Peyer's patch (tissue), 4 donors: Measurements from ENCODE around the gene CADM1. TPM values are rescaled to one million over a fixed set of nuclear protein-coding genes. Genes with fewer than 3 reads are reported as not detected.

Experiments used
- DNase-seq, 3 donors: peaks; one replicate each; pipeline ENCODE4 v3.0.0-alpha.2; 2017 to 2019
- H3K27ac ChIP-seq, 4 donors: fragments of 200-600 bp; sonication (generic); one replicate each; pipeline ENCODE4 v1.5.1; 2016 to 2019
- H3K27me3 ChIP-seq, 2 donors: fragments of 200-600 bp; sonication (generic); one replicate each; pipeline ENCODE4 v1.5.1; 2019
- H3K36me3 ChIP-seq, 3 donors: fragments of 200-600 bp; sonication (generic); one replicate each; pipeline ENCODE4 v1.5.1; 2016 to 2019
- H3K4me1 ChIP-seq, 4 donors: fragments of 200-600 bp; sonication (generic); one replicate each; pipeline ENCODE4 v1.5.1; 2016 to 2019
- H3K4me3 ChIP-seq, 4 donors: fragments of 200-600 bp; sonication (generic); 1 replicate in 3 of 4; 2 replicates in 1 of 4; pipeline ENCODE4 v1.5.1; 2016 to 2019; ENCODE audit warnings: mild to moderate bottlenecking in 1 of 4
- H3K9me3 ChIP-seq, 4 donors: fragments of 200-600 bp; sonication (generic); one replicate each; pipeline ENCODE4 v1.5.1; 2016 to 2019; ENCODE audit warnings: mild to moderate bottlenecking in 1 of 4
- CTCF ChIP-seq, 6 experiments: fragments of 450-650 bp in 4 of 6; fragments of 200-600 bp in 2 of 6; sonication (generic) in 1 of 6; IDR thresholded peaks; one replicate each; pipeline ENCODE4 v1.5.1; 2017 to 2019; ENCODE audit warnings: antibody characterized with exemption in 6 of 6, mild to moderate bottlenecking in 3 of 6, moderate library complexity in 1 of 6
- POLR2A ChIP-seq, 2 donors: fragments of 450-650 bp; IDR thresholded peaks; one replicate each; pipeline ENCODE4 v1.5.1; 2017; ENCODE audit warnings: antibody characterized with exemption in 2 of 2, mild to moderate bottlenecking in 2 of 2, moderate library complexity in 2 of 2
- total RNA-seq, 4 donors: library from RNA; depleted of rRNA; stranded (reverse); fragments of >200 nt; gene quantifications; one replicate each; pipeline ENCODE4 v1.1.0, GENCODE V29; 2016

Gene CADM1
- total RNA-seq, 4 donors from 2014 or later = 0.38 to 8.3 (median 2.5) TPM

DNA sequence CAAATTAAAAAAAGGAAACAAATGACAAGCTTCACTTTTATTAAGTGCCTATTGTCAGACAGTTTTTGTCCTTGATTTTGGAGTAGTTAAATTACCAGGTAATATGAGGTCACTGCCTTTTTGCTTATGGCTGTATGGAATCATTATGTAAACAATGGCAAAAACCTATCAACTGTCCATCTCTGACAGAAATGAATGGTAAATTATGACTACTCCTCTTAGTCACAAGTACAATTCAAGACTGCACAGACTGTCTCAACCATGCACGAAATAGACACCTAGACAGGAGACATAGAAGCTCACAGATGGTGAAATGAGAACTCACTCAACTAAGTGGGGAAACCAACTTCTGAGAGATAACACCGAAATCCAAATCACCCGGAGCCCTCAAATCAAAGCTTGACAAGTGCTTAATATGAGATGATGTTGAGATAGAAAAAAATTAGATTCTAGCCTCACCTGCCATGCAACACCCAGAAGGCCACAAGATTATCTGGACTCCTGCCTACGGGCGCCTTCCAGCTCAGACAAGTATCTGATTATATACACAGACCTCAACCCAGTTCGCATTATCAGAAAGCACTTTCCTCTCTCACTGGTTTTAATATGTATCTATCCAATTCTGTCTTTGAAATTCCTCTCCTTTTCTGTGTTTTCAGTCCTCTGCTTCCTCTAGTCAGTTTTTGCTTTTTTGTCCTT, 199.3 kb downstream of the CADM1 start:
- Histone ChIP-seq H3K9me3 (no peaks in the 10 kb centered on the region), H3K4me3 (no peak overlapping the region), H3K27ac (no peak overlapping the region), H3K4me1 (no peaks in the 10 kb centered on the region), H3K27me3 (no peaks in the 10 kb centered on the region), H3K36me3 (no peaks in the 10 kb centered on the region)
- no peak for DNase-seq
- TF ChIP-seq POLR2A (IDR thresholded peaks at IDR 0.05) (no peak), CTCF (IDR thresholded peaks at IDR 0.05) (no peak)

DNA sequence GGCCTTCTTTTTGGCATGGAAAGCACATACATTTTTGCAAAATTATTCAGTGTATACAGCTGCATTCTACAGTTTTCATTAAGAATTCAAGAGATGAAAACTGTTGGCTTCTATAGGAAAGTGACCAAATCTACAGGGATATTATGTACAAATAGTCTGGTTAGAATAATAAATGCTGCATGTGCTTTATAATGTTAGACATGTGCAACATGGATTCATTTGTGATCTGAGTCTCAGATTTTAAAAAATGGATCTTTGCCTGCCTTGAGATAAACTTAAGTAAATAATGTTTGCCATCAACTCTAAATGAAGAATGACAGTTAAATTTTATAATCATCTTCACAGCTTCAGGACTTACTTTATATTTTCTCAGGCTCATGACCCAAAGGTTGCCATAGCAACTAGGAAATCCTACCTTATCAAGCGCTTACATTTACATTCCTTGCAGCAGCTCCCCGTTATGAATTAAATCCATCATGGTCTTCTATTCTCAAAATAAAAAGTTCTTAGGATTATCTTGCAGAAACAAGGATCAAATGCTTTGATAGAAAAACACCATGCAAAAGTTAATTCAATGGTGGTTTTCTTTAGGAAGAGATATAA, 200.2 kb downstream of the CADM1 start:
- Histone ChIP-seq H3K4me1 (no peaks in the 10 kb centered on the region), H3K4me3 (no peak overlapping the region), H3K27ac (no peak overlapping the region), H3K27me3 (no peaks in the 10 kb centered on the region), H3K9me3 (no peaks in the 10 kb centered on the region), H3K36me3 (no peaks in the 10 kb centered on the region)
- TF ChIP-seq CTCF (IDR thresholded peaks at IDR 0.05) (no peak), POLR2A (IDR thresholded peaks at IDR 0.05) (no peak)
- DNase-seq = no peak

DNA sequence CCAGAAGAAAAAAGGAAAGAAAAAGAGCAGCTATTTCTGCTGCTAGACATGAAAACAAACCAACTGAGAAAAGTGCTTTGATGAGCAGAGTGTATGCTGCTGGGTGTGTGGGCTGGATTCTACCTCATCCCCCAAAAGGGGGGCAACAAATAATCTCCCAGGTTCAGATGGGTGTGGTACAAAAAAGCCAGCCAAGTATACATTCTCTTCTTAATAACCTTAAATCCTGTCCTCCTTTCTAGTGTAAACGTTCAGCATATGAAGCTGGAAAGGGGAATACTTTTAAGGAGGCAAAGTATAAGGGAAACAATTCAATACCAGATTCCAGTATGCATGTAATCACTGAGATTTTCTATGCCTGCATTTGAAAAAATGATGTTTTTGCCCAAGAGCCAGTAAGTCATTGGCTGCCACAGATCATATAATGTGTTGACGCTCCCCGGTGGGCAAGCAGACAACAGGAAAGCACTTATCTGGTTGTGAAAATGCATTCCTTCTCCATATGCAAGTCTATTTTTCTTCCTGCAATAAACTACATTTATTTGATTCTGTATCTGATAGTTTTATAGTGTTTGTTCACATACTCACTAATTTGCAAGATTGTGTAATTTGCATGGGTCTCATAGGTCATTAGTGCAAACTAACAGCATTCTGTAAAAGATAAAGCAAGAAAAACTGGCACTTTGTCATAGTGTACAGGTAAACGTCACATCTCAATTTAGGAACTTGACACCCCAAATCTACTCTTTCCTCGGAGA, 201.1 kb downstream of the CADM1 start:
- no peak for DNase-seq
- no peaks in the 10 kb centered on the region for H3K27me3 ChIP-seq

GRCh38 chr11:115300660-115301428, 203.4 kb downstream of the CADM1 start:
- Histone ChIP-seq H3K9me3 (no peaks in the 10 kb centered on the region), H3K27ac (no peak overlapping the region), H3K27me3 (no peaks in the 10 kb centered on the region), H3K4me1 (no peaks in the 10 kb centered on the region), H3K36me3 (no peaks in the 10 kb centered on the region), H3K4me3 (no peak overlapping the region)
- DNase-seq = no peak
- TF ChIP-seq POLR2A (IDR thresholded peaks at IDR 0.05) (no peak), CTCF (IDR thresholded peaks at IDR 0.05) (no peak)

More for the DNA sequence above, 201.1 kb downstream of the CADM1 start:
- no peak overlapping the region for H3K27ac ChIP-seq
- H3K36me3 ChIP-seq = no peaks in the 10 kb centered on the region
- no peak overlapping the region for H3K4me3 ChIP-seq
- no peaks in the 10 kb centered on the region for H3K9me3 ChIP-seq
- no peaks in the 10 kb centered on the region for H3K4me1 ChIP-seq
- TF ChIP-seq POLR2A (IDR thresholded peaks at IDR 0.05) (no peak), CTCF (IDR thresholded peaks at IDR 0.05) (no peak)

DNA sequence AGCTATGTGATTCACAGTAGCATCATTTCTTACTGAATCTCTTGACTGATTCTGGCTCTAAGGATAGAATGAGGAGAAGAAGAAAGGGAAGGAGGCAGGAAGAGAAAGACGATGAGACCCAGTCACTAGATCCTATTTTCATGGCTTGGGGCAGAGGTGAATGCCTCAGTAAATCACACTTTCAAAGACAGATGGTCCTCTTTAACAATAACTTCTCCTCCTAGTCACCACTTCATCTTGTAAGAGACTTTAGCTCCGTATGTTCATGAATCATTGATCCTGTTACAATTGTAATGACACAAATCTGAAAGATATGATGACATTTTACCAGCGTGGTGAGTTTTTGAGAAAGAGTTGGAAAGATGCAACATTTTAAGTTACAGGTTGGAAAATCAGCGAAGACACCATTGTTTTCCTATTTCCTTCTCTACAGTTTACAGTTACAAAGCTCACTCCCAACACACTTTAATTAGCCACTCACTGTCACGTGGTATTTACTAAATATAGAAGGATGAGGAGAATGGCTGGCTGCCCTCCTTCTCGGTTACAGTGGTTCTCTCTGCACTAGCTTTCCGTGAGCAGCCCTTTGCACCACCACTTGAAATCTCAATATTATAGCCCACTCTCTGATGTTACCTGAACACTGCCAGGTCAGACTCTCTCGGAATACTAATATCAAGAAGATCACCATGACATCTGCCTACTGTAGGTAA, 205.8 kb downstream of the CADM1 start:
- no peak for DNase-seq
- Histone ChIP-seq H3K27ac (no peak overlapping the region), H3K9me3 (no peaks in the 10 kb centered on the region), H3K27me3 (no peaks in the 10 kb centered on the region), H3K4me1 (no peaks in the 10 kb centered on the region), H3K36me3 (no peaks in the 10 kb centered on the region), H3K4me3 (no peak overlapping the region)
- no peak for TF ChIP-seq CTCF (IDR thresholded peaks at IDR 0.05)
- no peak for TF ChIP-seq POLR2A (IDR thresholded peaks at IDR 0.05)
